H1 (cell line): ENCODE data around the gene VPS11. TPM values are rescaled to one million over a fixed set of nuclear protein-coding genes. Genes with fewer than 3 reads are reported as not detected.

Experiments
- ASH2L ChIP-seq: fragments of 200-600, 300-600 bp; sonication (generic); IDR thresholded peaks from one replicate; pipeline ENCODE4 v1.7.1; 2017; ENCODE audit warnings: low read length
- BCL11A ChIP-seq, 2 experiments: IDR thresholded peaks; one replicate each; pipeline ENCODE4 v1.6.1; 2011; ENCODE audit warnings: low read depth in 2 of 2, low read length in 2 of 2, mild to moderate bottlenecking in 2 of 2
- CTBP2 ChIP-seq: IDR thresholded peaks from 2 replicates; pipeline ENCODE4 v1.7.0; 2011; ENCODE audit warnings: borderline replicate concordance, mild to moderate bottlenecking, moderate library complexity, mixed read lengths, low read length; ENCODE audit not compliant: insufficient read depth, insufficient read length
- GABPA ChIP-seq: IDR thresholded peaks from 2 replicates; pipeline ENCODE4 v1.6.1; 2011; ENCODE audit warnings: mild to moderate bottlenecking, low read length, moderate library complexity, borderline replicate concordance; ENCODE audit not compliant: insufficient read depth
- KDM4A ChIP-seq: IDR thresholded peaks from one replicate; pipeline ENCODE4 v1.7.1; 2012; ENCODE audit warnings: low read depth, mild to moderate bottlenecking, moderate library complexity, low read length, inconsistent platforms; ENCODE audit not compliant: severe bottlenecking
- POLR2AphosphoS5 ChIP-seq: IDR thresholded peaks from 2 replicates; pipeline ENCODE4 v1.6.1; 2011; ENCODE audit warnings: low read depth, low read length
- RAD21 ChIP-seq, 2 experiments: IDR thresholded peaks in 1 of 2; conservative IDR thresholded peaks in 1 of 2; 2 replicates each; pipeline ENCODE4 v1.6.1; 2011; ENCODE audit warnings: low read depth in 2 of 2, low read length in 2 of 2, improper control_type of control experiment in 1 of 2, inconsistent platforms in 1 of 2, mild to moderate bottlenecking in 1 of 2, moderate library complexity in 1 of 2
- SP4 ChIP-seq: IDR thresholded peaks from 2 replicates; pipeline ENCODE4 v1.6.1; 2012; ENCODE audit warnings: low read length, inconsistent platforms
- TCF12 ChIP-seq: IDR thresholded peaks from 2 replicates; pipeline ENCODE4 v1.6.1; 2011; ENCODE audit warnings: low read depth, mild to moderate bottlenecking, low read length
- TEAD4 ChIP-seq: IDR thresholded peaks from 2 replicates; pipeline ENCODE4 v1.6.1; 2012; ENCODE audit warnings: low read depth, low read length, inconsistent platforms, mixed read lengths
- polyA plus RNA-seq, 7 experiments: library from polyadenylated mRNA; depleted of rRNA in 3 of 7; stranded (reverse) in 5 of 7; unstranded in 2 of 7; fragments of >200 nt in 5 of 7; fragments of 200-250 nt in 2 of 7; gene quantifications; 1 replicate in 5 of 7; 2 replicates in 1 of 7; 4 replicates in 1 of 7; pipeline versions ENCODE4 v1.2.1 to v1.2.3, GENCODE V29; 2011 to 2013; ENCODE audit warnings: missing spikeins in 2 of 7, mixed read lengths in 2 of 7
- total RNA-seq: library from RNA; stranded (reverse); fragmentation: NEBNext Ultra II Directional; extraction: Animal tissue kit (Norgen Biotek cat#: 25700); gene quantifications from 2 replicates; pipeline ENCODE4 v1.2.1, GENCODE V29; 2021
- TF ChIP-seq, protein P1 (sequence below): fragments of 300-600 bp; sonication (generic); IDR thresholded peaks from 2 replicates; pipeline ENCODE4 v1.7.1; 2012; ENCODE audit warnings: low read length, moderate library complexity, mild to moderate bottlenecking, inconsistent platforms; ENCODE audit not compliant: insufficient replicate concordance

The VPS11 gene
- total and polyA plus RNA-seq, 2 of the 8 experiments (the other 6 are each of a cell fraction or from before 2014, with no cell fraction given), result 13.1 to 15.5 TPM

DNA sequence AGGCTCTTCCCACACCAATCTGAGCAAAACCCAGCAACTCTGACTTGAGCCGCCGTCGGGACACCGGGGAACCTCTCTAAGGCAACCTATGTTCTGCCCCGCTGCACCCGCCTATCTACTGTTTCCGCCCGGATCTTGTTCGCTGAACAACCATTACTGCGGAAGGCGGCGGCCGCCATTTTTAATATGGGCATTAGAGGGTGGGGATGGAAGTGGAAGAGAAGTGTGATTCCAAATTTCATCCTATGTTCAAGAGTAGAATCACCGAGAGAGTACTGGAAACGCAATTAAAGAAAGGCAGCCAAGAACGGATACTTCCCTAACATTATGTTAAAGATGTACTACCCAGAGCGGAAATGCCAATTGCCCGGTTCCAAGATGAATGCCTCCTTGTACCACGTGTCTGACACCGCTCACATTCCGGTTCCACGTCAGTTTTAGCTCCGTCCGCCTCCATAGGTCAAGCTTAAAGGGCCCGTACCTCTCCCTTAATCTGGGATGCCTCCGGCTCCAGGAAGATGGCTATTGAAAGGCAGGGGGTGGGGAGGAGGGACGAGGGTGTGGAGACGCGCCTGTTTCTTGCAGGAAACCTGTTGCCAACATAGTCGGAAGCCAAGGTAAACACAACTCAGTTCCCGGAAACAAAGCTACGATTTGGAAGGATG is 34.3 kb downstream of the VPS11 start, which contains the start of gene DPAGT1 (continued):
- TF ChIP-seq, protein P1, sequence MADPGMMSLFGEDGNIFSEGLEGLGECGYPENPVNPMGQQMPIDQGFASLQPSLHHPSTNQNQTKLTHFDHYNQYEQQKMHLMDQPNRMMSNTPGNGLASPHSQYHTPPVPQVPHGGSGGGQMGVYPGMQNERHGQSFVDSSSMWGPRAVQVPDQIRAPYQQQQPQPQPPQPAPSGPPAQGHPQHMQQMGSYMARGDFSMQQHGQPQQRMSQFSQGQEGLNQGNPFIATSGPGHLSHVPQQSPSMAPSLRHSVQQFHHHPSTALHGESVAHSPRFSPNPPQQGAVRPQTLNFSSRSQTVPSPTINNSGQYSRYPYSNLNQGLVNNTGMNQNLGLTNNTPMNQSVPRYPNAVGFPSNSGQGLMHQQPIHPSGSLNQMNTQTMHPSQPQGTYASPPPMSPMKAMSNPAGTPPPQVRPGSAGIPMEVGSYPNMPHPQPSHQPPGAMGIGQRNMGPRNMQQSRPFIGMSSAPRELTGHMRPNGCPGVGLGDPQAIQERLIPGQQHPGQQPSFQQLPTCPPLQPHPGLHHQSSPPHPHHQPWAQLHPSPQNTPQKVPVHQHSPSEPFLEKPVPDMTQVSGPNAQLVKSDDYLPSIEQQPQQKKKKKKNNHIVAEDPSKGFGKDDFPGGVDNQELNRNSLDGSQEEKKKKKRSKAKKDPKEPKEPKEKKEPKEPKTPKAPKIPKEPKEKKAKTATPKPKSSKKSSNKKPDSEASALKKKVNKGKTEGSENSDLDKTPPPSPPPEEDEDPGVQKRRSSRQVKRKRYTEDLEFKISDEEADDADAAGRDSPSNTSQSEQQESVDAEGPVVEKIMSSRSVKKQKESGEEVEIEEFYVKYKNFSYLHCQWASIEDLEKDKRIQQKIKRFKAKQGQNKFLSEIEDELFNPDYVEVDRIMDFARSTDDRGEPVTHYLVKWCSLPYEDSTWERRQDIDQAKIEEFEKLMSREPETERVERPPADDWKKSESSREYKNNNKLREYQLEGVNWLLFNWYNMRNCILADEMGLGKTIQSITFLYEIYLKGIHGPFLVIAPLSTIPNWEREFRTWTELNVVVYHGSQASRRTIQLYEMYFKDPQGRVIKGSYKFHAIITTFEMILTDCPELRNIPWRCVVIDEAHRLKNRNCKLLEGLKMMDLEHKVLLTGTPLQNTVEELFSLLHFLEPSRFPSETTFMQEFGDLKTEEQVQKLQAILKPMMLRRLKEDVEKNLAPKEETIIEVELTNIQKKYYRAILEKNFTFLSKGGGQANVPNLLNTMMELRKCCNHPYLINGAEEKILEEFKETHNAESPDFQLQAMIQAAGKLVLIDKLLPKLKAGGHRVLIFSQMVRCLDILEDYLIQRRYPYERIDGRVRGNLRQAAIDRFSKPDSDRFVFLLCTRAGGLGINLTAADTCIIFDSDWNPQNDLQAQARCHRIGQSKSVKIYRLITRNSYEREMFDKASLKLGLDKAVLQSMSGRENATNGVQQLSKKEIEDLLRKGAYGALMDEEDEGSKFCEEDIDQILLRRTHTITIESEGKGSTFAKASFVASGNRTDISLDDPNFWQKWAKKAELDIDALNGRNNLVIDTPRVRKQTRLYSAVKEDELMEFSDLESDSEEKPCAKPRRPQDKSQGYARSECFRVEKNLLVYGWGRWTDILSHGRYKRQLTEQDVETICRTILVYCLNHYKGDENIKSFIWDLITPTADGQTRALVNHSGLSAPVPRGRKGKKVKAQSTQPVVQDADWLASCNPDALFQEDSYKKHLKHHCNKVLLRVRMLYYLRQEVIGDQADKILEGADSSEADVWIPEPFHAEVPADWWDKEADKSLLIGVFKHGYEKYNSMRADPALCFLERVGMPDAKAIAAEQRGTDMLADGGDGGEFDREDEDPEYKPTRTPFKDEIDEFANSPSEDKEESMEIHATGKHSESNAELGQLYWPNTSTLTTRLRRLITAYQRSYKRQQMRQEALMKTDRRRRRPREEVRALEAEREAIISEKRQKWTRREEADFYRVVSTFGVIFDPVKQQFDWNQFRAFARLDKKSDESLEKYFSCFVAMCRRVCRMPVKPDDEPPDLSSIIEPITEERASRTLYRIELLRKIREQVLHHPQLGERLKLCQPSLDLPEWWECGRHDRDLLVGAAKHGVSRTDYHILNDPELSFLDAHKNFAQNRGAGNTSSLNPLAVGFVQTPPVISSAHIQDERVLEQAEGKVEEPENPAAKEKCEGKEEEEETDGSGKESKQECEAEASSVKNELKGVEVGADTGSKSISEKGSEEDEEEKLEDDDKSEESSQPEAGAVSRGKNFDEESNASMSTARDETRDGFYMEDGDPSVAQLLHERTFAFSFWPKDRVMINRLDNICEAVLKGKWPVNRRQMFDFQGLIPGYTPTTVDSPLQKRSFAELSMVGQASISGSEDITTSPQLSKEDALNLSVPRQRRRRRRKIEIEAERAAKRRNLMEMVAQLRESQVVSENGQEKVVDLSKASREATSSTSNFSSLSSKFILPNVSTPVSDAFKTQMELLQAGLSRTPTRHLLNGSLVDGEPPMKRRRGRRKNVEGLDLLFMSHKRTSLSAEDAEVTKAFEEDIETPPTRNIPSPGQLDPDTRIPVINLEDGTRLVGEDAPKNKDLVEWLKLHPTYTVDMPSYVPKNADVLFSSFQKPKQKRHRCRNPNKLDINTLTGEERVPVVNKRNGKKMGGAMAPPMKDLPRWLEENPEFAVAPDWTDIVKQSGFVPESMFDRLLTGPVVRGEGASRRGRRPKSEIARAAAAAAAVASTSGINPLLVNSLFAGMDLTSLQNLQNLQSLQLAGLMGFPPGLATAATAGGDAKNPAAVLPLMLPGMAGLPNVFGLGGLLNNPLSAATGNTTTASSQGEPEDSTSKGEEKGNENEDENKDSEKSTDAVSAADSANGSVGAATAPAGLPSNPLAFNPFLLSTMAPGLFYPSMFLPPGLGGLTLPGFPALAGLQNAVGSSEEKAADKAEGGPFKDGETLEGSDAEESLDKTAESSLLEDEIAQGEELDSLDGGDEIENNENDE, result no peak
- TF ChIP-seq ASH2L (peak; percentile 71), GABPA (peak; percentile 79), BCL11A (IDR thresholded peaks at IDR 0.05; ENCODE audit: low read depth in 2 of 2, low read length in 2 of 2) (no peak), CTBP2 (no peak), SP4 (peak; percentile 62), TEAD4 (peak; percentile 96), KDM4A (peak; percentile 79), TCF12 (no peak), RAD21 (IDR thresholded peaks at IDR 0.05 in 1 of 2, conservative IDR thresholded peaks at IDR 0.05 in 1 of 2; ENCODE audit: low read depth in 2 of 2, low read length in 2 of 2) (no peak), POLR2AphosphoS5 (peak; percentile 55)
